Stimulated activated CD4-positive, alpha-beta T cell treated with anti-CD3 and anti-CD28 coated beads, Interleukin-2, amount 100 ng/mL, for 24 hours (primary cell): ENCODE data around the gene GOSR2.
"Not testable (repeated sequence)": the region's sequence is repeated elsewhere in the genome, so short reads cannot be mapped to it uniquely, and the experiment has no call there.

Experiments
- DNase-seq, 2 donors: peaks; one replicate each; pipeline ENCODE4 v3.0.0-alpha.2; 2020

GOSR2 gene

GRCh38 chr17:46894476-46895151, 28.3 kb upstream of the GOSR2 start:
- DNase-seq = no peak

- DNase-seq = no peak
These were observed 27.8 kb upstream of the GOSR2 start for GRCh38 chr17:46895171-46895570.

GRCh38 chr17:46896991-46897390, 26.0 kb upstream of the GOSR2 start:
- DNase-seq = no peak

- DNase-seq = no peak
These were observed 24.6 kb upstream of the GOSR2 start for GRCh38 chr17:46898364-46898763.

GRCh38 chr17:46898860-46899259, 24.1 kb upstream of the GOSR2 start:
- no peak for DNase-seq

- no peak for DNase-seq
These were observed 21.7 kb upstream of the GOSR2 start for GRCh38 chr17:46901291-46901690.

- DNase-seq = no peak
These were observed 18.9 kb upstream of the GOSR2 start for GRCh38 chr17:46903762-46904672.

- no peak for DNase-seq
These were observed 14.8 kb upstream of the GOSR2 start for GRCh38 chr17:46908068-46908737.

- DNase-seq = no peak
These were observed 12.6 kb upstream of the GOSR2 start for GRCh38 chr17:46910179-46910927.

GRCh38 chr17:46911311-46911710, 11.6 kb upstream of the GOSR2 start:
- DNase-seq = no peak

- no peak for DNase-seq
These were observed 7.4 kb upstream of the GOSR2 start for GRCh38 chr17:46915596-46915995.

GRCh38 chr17:46916211-46916610, 6.7 kb upstream of the GOSR2 start:
- no peak for DNase-seq

- DNase-seq = no peak
These were observed 6.3 kb upstream of the GOSR2 start for GRCh38 chr17:46916623-46917022.

- DNase-seq = no peak
These were observed 5.9 kb upstream of the GOSR2 start for GRCh38 chr17:46917041-46917440.

- no peak for DNase-seq
These were observed 5.4 kb upstream of the GOSR2 start for GRCh38 chr17:46917516-46917915.

GRCh38 chr17:46921962-46922361, 998 bp upstream of the GOSR2 start:
- DNase-seq = not testable (repeated sequence)

- DNase-seq = no peak
These were observed 515 bp upstream of the GOSR2 start for GRCh38 chr17:46922487-46922803.

- DNase-seq = no peak
These were observed 2.4 kb downstream of the GOSR2 start for GRCh38 chr17:46925185-46925868.

GRCh38 chr17:46928467-46929261, 5.7 kb downstream of the GOSR2 start:
- DNase-seq = no peak

GRCh38 chr17:46929413-46929812, 6.5 kb downstream of the GOSR2 start:
- no peak for DNase-seq

- DNase-seq = no peak
These were observed 7.1 kb downstream of the GOSR2 start for GRCh38 chr17:46930051-46930450.

- no peak for DNase-seq
These were observed 8.6 kb downstream of the GOSR2 start for GRCh38 chr17:46931596-46931995.
